H1 (cell line): Measurements from ENCODE around the gene THAP11. TPM values are rescaled to one million over a fixed set of nuclear protein-coding genes. Genes with fewer than 3 reads are reported as not detected.

Experiments
- CTCF ChIA-PET: fragments of 300-600 bp; sonication (Branson Sonifier 250); formaldehyde crosslinking; loops from one replicate; lab custom pipeline; 2021; ENCODE audit not compliant: partially characterized antibody; lab: Charles Lee
- POLR2A ChIA-PET: fragments of 300-600 bp; sonication (Branson Sonifier 250); formaldehyde crosslinking; loops from one replicate; lab custom pipeline; 2021; ENCODE audit warnings: inconsistent platforms; ENCODE audit not compliant: partially characterized antibody; lab: Charles Lee
- DNase-seq, 2 experiments: peaks; one replicate each; pipeline versions ENCODE4 v3.0.0 to v3.0.0-alpha.2; 2010 to 2022; ENCODE audit warnings: low spot score in 2 of 2, low read depth in 1 of 2, mixed read lengths in 1 of 2
- FAIRE-seq: peaks from 2 replicates; lab custom pipeline; 2011; peaks lifted over from hg19 to GRCh38; lab: Jason Lieb, UNC
- H2AFZ ChIP-seq: 2 replicates; pipeline ENCODE4 v1.8.1; 2012; ENCODE audit warnings: low read length, inconsistent platforms
- H2AK5ac ChIP-seq: 2 replicates; pipeline ENCODE4 v1.6.1; 2013; ENCODE audit warnings: low read depth, low read length
- H2BK120ac ChIP-seq: replicated peaks from 2 replicates; pipeline ENCODE3; 2013; ENCODE audit warnings: low read depth, low read length, inconsistent platforms
- H2BK12ac ChIP-seq: 2 replicates; pipeline ENCODE4 v1.6.1; 2013; ENCODE audit warnings: low read depth, low read length
- H2BK15ac ChIP-seq: 2 replicates; pipeline ENCODE4 v1.6.1; 2013; ENCODE audit warnings: low read length
- H2BK20ac ChIP-seq: 2 replicates; pipeline ENCODE4 v1.6.1; 2013; ENCODE audit warnings: low read length
- H2BK5ac ChIP-seq: 2 replicates; pipeline ENCODE4 v1.6.1; 2013; ENCODE audit warnings: low read depth, low read length
- H3K14ac ChIP-seq: 2 replicates; pipeline ENCODE4 v1.6.1; 2013; ENCODE audit warnings: inconsistent platforms; ENCODE audit not compliant: insufficient read length
- H3K18ac ChIP-seq: 2 replicates; pipeline ENCODE4 v1.6.1; 2013; ENCODE audit warnings: low read length; ENCODE audit errors: extremely low read depth
- H3K23ac ChIP-seq: 2 replicates; pipeline ENCODE4 v1.6.1; 2013; ENCODE audit warnings: inconsistent platforms; ENCODE audit not compliant: insufficient read length
- H3K23me2 ChIP-seq: 2 replicates; pipeline ENCODE4 v1.6.1; 2013; ENCODE audit warnings: low read depth, low read length
- H3K27ac ChIP-seq: 2 replicates; pipeline ENCODE4 v1.6.1; 2011; ENCODE audit warnings: low read depth, low read length, inconsistent platforms
- H3K27me3 ChIP-seq, 4 experiments: replicated peaks in 1 of 4; 1 replicate in 1 of 4; 2 replicates in 3 of 4; pipeline versions ENCODE4 v1.6.1 to v1.8.1; 2011 to 2013; ENCODE audit warnings: low read length in 3 of 4, mild to moderate bottlenecking in 3 of 4, inconsistent platforms in 2 of 4, mixed read lengths in 2 of 4, moderate library complexity in 1 of 4; ENCODE audit not compliant: control insufficient read depth in 3 of 4, insufficient read depth in 3 of 4; ENCODE audit errors: extremely low read depth in 1 of 4
- H3K36me3 ChIP-seq, 4 experiments: 2 replicates each; pipeline versions ENCODE4 v1.6.1 to v1.8.1; 2011 to 2013; ENCODE audit warnings: mild to moderate bottlenecking in 4 of 4, low read length in 3 of 4, moderate library complexity in 2 of 4, control low read depth in 1 of 4, inconsistent platforms in 1 of 4; ENCODE audit not compliant: insufficient read depth in 4 of 4, control insufficient read depth in 2 of 4
- H3K4ac ChIP-seq: replicated peaks from 2 replicates; pipeline ENCODE3; 2013; ENCODE audit warnings: low read length, low read depth, mixed read lengths, inconsistent platforms; ENCODE audit not compliant: insufficient read length
- H3K4me1 ChIP-seq, 4 experiments: replicated peaks in 1 of 4; 1 replicate in 1 of 4; 2 replicates in 3 of 4; pipeline versions ENCODE4 v1.6.1 to v1.8.1; 2011 to 2013; ENCODE audit warnings: low read length in 3 of 4, inconsistent platforms in 2 of 4, mixed read lengths in 1 of 4; ENCODE audit not compliant: insufficient read depth in 4 of 4, control insufficient read depth in 3 of 4
- H3K4me2 ChIP-seq, 2 experiments: 2 replicates each; pipeline versions ENCODE4 v1.6.1 to v1.8.1; 2011 to 2013; ENCODE audit warnings: low read depth in 2 of 2, low read length in 2 of 2, control low read depth in 1 of 2, inconsistent platforms in 1 of 2, mild to moderate bottlenecking in 1 of 2; ENCODE audit not compliant: insufficient read depth in 1 of 2
- H3K4me3 ChIP-seq, 4 experiments: fragments of 200-600, 300-600 bp in 1 of 4; sonication (generic), shearing (Covaris generic), sonication (Bioruptor Twin) in 1 of 4; 2 replicates each; pipeline versions ENCODE4 v1.5.1 to v1.8.1; 2011 to 2016; ENCODE audit warnings: low read length in 4 of 4, low read depth in 3 of 4, control low read depth in 2 of 4, inconsistent platforms in 2 of 4, mild to moderate bottlenecking in 2 of 4, mixed read lengths in 1 of 4, moderate library complexity in 1 of 4; ENCODE audit not compliant: insufficient read depth in 2 of 4; ENCODE audit errors: extremely low read depth in 1 of 4
- H3K56ac ChIP-seq: replicated peaks from 2 replicates; pipeline ENCODE3; 2013; ENCODE audit warnings: low read depth, mild to moderate bottlenecking, mixed read lengths, low read length, inconsistent platforms; ENCODE audit not compliant: insufficient read length
- H3K79me1 ChIP-seq: 2 replicates; pipeline ENCODE4 v1.6.1; 2013; ENCODE audit warnings: low read depth, low read length, control low read depth
- H3K79me2 ChIP-seq, 2 experiments: 2 replicates each; pipeline versions ENCODE4 v1.6.1 to v1.8.1; 2012 to 2013; ENCODE audit warnings: low read length in 2 of 2, mild to moderate bottlenecking in 2 of 2, inconsistent platforms in 1 of 2; ENCODE audit not compliant: insufficient read depth in 2 of 2, control insufficient read depth in 1 of 2
- H3K9ac ChIP-seq, 4 experiments: replicated peaks in 1 of 4; 1 replicate in 1 of 4; 2 replicates in 3 of 4; pipeline versions ENCODE4 v1.6.1 to v1.8.1; 2011 to 2013; ENCODE audit warnings: low read depth in 3 of 4, low read length in 3 of 4, control low read depth in 2 of 4, mild to moderate bottlenecking in 2 of 4, moderate library complexity in 2 of 4, inconsistent platforms in 1 of 4; ENCODE audit errors: extremely low read depth in 1 of 4
- H3K9me3 ChIP-seq, 2 experiments: 2 replicates each; pipeline versions ENCODE4 v1.6.1 to v1.8.1; 2012 to 2013; ENCODE audit warnings: mild to moderate bottlenecking in 2 of 2, moderate library complexity in 2 of 2, control low read depth in 1 of 2, inconsistent platforms in 1 of 2, low read depth in 1 of 2, low read length in 1 of 2, mixed read lengths in 1 of 2; ENCODE audit not compliant: insufficient read depth in 2 of 2
- H4K20me1 ChIP-seq, 2 experiments: replicated peaks in 1 of 2; 2 replicates each; pipeline versions ENCODE3 to v1.8.1; 2011 to 2013; ENCODE audit warnings: inconsistent platforms in 2 of 2, low read length in 2 of 2, mild to moderate bottlenecking in 1 of 2; ENCODE audit not compliant: insufficient read depth in 2 of 2, control insufficient read depth in 1 of 2
- H4K5ac ChIP-seq: 2 replicates; pipeline ENCODE4 v1.6.1; 2013; ENCODE audit warnings: low read length, low read depth, mixed read lengths, inconsistent platforms; ENCODE audit not compliant: insufficient read length
- H4K8ac ChIP-seq: 2 replicates; pipeline ENCODE4 v1.8.0; 2013; ENCODE audit warnings: mild to moderate bottlenecking, moderate library complexity, low read length, inconsistent platforms; ENCODE audit not compliant: insufficient read depth; ENCODE audit errors: extremely low read depth
- H4K91ac ChIP-seq: replicated peaks from 2 replicates; pipeline ENCODE3; 2013; ENCODE audit warnings: low read length, mixed read lengths, inconsistent platforms; ENCODE audit not compliant: insufficient read length
- BACH1 ChIP-seq: IDR thresholded peaks from 2 replicates; pipeline ENCODE4 v1.6.1; 2012; ENCODE audit warnings: low read length, improper control_type of control experiment
- CHD2 ChIP-seq: IDR thresholded peaks from 2 replicates; pipeline ENCODE4 v1.6.1; 2012; ENCODE audit warnings: low read length, improper control_type of control experiment
- E2F6 ChIP-seq: IDR thresholded peaks from 2 replicates; pipeline ENCODE4 v1.6.1; 2012; ENCODE audit warnings: inconsistent platforms
- POLR2AphosphoS5 ChIP-seq: IDR thresholded peaks from 2 replicates; pipeline ENCODE4 v1.6.1; 2011; ENCODE audit warnings: low read depth, low read length
- RAD21 ChIP-seq, 2 experiments: IDR thresholded peaks in 1 of 2; conservative IDR thresholded peaks in 1 of 2; 2 replicates each; pipeline ENCODE4 v1.6.1; 2011; ENCODE audit warnings: low read depth in 2 of 2, low read length in 2 of 2, improper control_type of control experiment in 1 of 2, inconsistent platforms in 1 of 2, mild to moderate bottlenecking in 1 of 2, moderate library complexity in 1 of 2
- SP2 ChIP-seq: IDR thresholded peaks from 2 replicates; pipeline ENCODE4 v1.6.1; 2012; ENCODE audit warnings: mild to moderate bottlenecking, low read length, inconsistent platforms
- SRF ChIP-seq: IDR thresholded peaks from 2 replicates; pipeline ENCODE4 v1.6.1; 2011; ENCODE audit warnings: mild to moderate bottlenecking, low read depth, low read length, moderate library complexity
- TAF7 ChIP-seq: optimal IDR thresholded peaks from 2 replicates; pipeline ENCODE3; 2011; ENCODE audit warnings: low read depth, mild to moderate bottlenecking, inconsistent platforms, low read length, moderate library complexity, borderline replicate concordance
- USF2 ChIP-seq: IDR thresholded peaks from 2 replicates; pipeline ENCODE4 v1.6.1; 2011; ENCODE audit warnings: low read length, improper control_type of control experiment
- WGBS, 2 experiments: shearing (Covaris generic) in 1 of 2; methylation state at CpG; one replicate each; pipeline versions ENCODE4 v1.1.6 to v1.1.7; 2013 to 2015; ENCODE audit warnings: low lambda C conversion rate in 2 of 2, mixed read lengths in 2 of 2, inconsistent platforms in 1 of 2, low coverage in 1 of 2, missing lambda C conversion rate in 1 of 2; ENCODE audit not compliant: insufficient replicate concordance in 2 of 2, insufficient coverage in 1 of 2, insufficient read length in 1 of 2; ENCODE audit errors: extremely low coverage in 1 of 2, missing lambda C conversion rate in 1 of 2; 5-methylcytosine and 5-hydroxymethylcytosine counted together
- polyA plus RNA-seq, 7 experiments: library from polyadenylated mRNA; depleted of rRNA in 3 of 7; stranded (reverse) in 5 of 7; unstranded in 2 of 7; fragments of >200 nt in 5 of 7; fragments of 200-250 nt in 2 of 7; gene quantifications; 1 replicate in 5 of 7; 2 replicates in 1 of 7; 4 replicates in 1 of 7; pipeline versions ENCODE4 v1.2.1 to v1.2.3, GENCODE V29; 2011 to 2013; ENCODE audit warnings: missing spikeins in 2 of 7, mixed read lengths in 2 of 7
- total RNA-seq: library from RNA; stranded (reverse); fragmentation: NEBNext Ultra II Directional; extraction: Animal tissue kit (Norgen Biotek cat#: 25700); gene quantifications from 2 replicates; pipeline ENCODE4 v1.2.1, GENCODE V29; 2021

The THAP11 gene
- total and polyA plus RNA-seq, 2 of the 8 experiments (the other 6 are each of a cell fraction or from before 2014, with no cell fraction given), result 50.8 to 54.8 TPM

GRCh38 chr16:67846320-67847063 is 4.4 kb downstream of the THAP11 start, which contains the start of gene NUTF2:
Gene NUTF2, plus strand, starts transcription at chr16:67846933. Its CDS starts 18,198 bp downstream, at chr16:67865131.
- peak within 1 kb of the TSS; percentile 75; the same call in 1 of the 2 replicates for H2BK5ac ChIP-seq
- FAIRE-seq, result no peak
- ChIA-PET CTCF (interaction anchor here (0.6 to 10.2 kb wide), 11 partner anchors 10 to 184 kb away, joined by 3 to 123 read pairs (median 4); no protein-coding TSS in a partner anchor), POLR2A (interaction anchor here (0.6 to 11.7 kb wide), 14 partner anchors 9 to 349 kb away, joined by 3 to 100 read pairs (median 5); partner anchors contain the start of genes EDC4, PSKH1, RANBP10 and TSNAXIP1)
- 2% methylated on average over 29 of the region's 57 CpGs; no CpG with 5 or more reads in 1 of the 2 experiments for WGBS, 2 experiments
- H4K8ac ChIP-seq, result peak within 1 kb of the TSS; percentile 95
- H3K18ac ChIP-seq, result peak within 1 kb of the TSS; percentile 93
- DNase-seq, result peak; percentile 92 to 98
- peak within 1 kb of the TSS; percentile 40 for H2BK120ac ChIP-seq
- peaks cover 14% of the 10 kb centered on the region for H3K79me1 ChIP-seq
- H3K36me3 ChIP-seq, result peaks cover 0 to 4% (median 0%) of the 10 kb centered on the region in 4 experiments; a peak in 2 of 8 replicates
- H3K27ac ChIP-seq, result peak within 1 kb of the TSS; percentile 84
- no peak within 1 kb of the TSS for H3K23ac ChIP-seq
- H2BK12ac ChIP-seq, result peak within 1 kb of the TSS; percentile 13; the same call in 1 of the 2 replicates
- H4K5ac ChIP-seq, result peak within 1 kb of the TSS; percentile 82
- no peak within 1 kb of the TSS for H2BK20ac ChIP-seq
- H3K9ac ChIP-seq, result peak within 1 kb of the TSS; percentile 78 to 96 (median 92)
- H2AFZ ChIP-seq, result no peak within 1 kb of the TSS
- peak within 1 kb of the TSS; percentile 83 for H3K56ac ChIP-seq
- peaks cover 16 to 67% of the 10 kb centered on the region in 2 experiments for H3K79me2 ChIP-seq
- H2BK15ac ChIP-seq, result no peak within 1 kb of the TSS
- H3K14ac ChIP-seq, result no peak within 1 kb of the TSS
- peaks cover 22% of the 10 kb centered on the region for H3K23me2 ChIP-seq
- H3K4me3 ChIP-seq, result peak within 1 kb of the TSS; percentile 91 to 95 (median 93)
- peaks cover 19 to 24% of the 10 kb centered on the region in 2 experiments for H4K20me1 ChIP-seq
- H3K4ac ChIP-seq, result peak within 1 kb of the TSS; percentile 87
- no peaks in the 10 kb centered on the region for H3K9me3 ChIP-seq
- peak within 1 kb of the TSS; percentile 52 for H4K91ac ChIP-seq
- H3K27me3 ChIP-seq, result no peaks in the 10 kb centered on the region
- H3K4me2 ChIP-seq, result peak within 1 kb of the TSS; percentile 90 to 94
- H3K4me1 ChIP-seq, result peaks cover 7 to 28% (median 15%) of the 10 kb centered on the region in 4 experiments
- H2AK5ac ChIP-seq, result peak within 1 kb of the TSS; percentile 61; the same call in 1 of the 2 replicates
- TF ChIP-seq USF2 (no peak), BACH1 (no peak), RAD21 (IDR thresholded peaks at IDR 0.05 in 1 of 2, conservative IDR thresholded peaks at IDR 0.05 in 1 of 2; ENCODE audit: low read depth in 2 of 2, low read length in 2 of 2) (no peak), SRF (no peak), E2F6 (no peak; the same call in 1 of the 2 replicates), TAF7 (peak; percentile 71), SP2 (no peak), CHD2 (peak; percentile 73), POLR2AphosphoS5 (peak; percentile 92; the same call in 1 of the 2 replicates)
